ENCODE measurements around the gene RGS12. TPM values are rescaled to one million over a fixed set of nuclear protein-coding genes. Genes with fewer than 3 reads are reported as not detected.

The RGS12 gene
- polyA plus RNA-seq, 3 donors, result 0.75 to 15.3 (median 2.7) TPM

GRCh38 chr4:3339577-3339976 is 46.8 kb downstream of the RGS12 start:
- Mint-ChIP-seq H3K27ac (no peak overlapping the region), H3K9me3 (no peaks in the 10 kb centered on the region), H3K27me3 (ENCODE audit: low read depth in 3 of 3) (peaks cover 0 to 2% (median 0%) of the 10 kb centered on the region in 3 donors), H3K36me3 (peaks cover 7% of the 10 kb centered on the region in 2 donors), H3K4me1 (peaks cover 8% of the 10 kb centered on the region), H3K4me3 (no peak overlapping the region)
- no peak overlapping the region for H3K4me2 ChIP-seq (replicated peaks; ENCODE audit: extremely low read depth, low read length, poor library complexity, severe bottlenecking)
- H3K4me1 ChIP-seq (ENCODE audit: control insufficient read depth in 1 of 2, insufficient read depth in 2 of 2, low read length in 2 of 2), result peaks cover 0 to 2% of the 10 kb centered on the region in 2 donors
- no peaks in the 10 kb centered on the region for H3K36me3 ChIP-seq (replicated peaks in 1 of 2; ENCODE audit: control insufficient read depth in 1 of 2, insufficient read depth in 2 of 2, low read length in 2 of 2)
- DNase-seq, result no peak
- no peak overlapping the region for H3K9ac ChIP-seq (ENCODE audit: insufficient read depth, low read length, poor library complexity, severe bottlenecking)
- H4K20me1 ChIP-seq (ENCODE audit: insufficient read depth, low read length), result no peaks in the 10 kb centered on the region
- no peaks in the 10 kb centered on the region for H3K9me3 ChIP-seq (replicated peaks in 1 of 2; ENCODE audit: control insufficient read depth in 1 of 2, insufficient read depth in 1 of 2, low read length in 2 of 2)
- TF ChIP-seq, protein P1, sequence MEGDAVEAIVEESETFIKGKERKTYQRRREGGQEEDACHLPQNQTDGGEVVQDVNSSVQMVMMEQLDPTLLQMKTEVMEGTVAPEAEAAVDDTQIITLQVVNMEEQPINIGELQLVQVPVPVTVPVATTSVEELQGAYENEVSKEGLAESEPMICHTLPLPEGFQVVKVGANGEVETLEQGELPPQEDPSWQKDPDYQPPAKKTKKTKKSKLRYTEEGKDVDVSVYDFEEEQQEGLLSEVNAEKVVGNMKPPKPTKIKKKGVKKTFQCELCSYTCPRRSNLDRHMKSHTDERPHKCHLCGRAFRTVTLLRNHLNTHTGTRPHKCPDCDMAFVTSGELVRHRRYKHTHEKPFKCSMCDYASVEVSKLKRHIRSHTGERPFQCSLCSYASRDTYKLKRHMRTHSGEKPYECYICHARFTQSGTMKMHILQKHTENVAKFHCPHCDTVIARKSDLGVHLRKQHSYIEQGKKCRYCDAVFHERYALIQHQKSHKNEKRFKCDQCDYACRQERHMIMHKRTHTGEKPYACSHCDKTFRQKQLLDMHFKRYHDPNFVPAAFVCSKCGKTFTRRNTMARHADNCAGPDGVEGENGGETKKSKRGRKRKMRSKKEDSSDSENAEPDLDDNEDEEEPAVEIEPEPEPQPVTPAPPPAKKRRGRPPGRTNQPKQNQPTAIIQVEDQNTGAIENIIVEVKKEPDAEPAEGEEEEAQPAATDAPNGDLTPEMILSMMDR (IDR thresholded peaks at IDR 0.05), result no peak
- H2AFZ ChIP-seq (ENCODE audit: insufficient read depth, low read depth, low read length, poor library complexity, severe bottlenecking), result no peak overlapping the region
- H3K27ac ChIP-seq (ENCODE audit: low read depth in 1 of 2, low read length in 2 of 2), result no peak overlapping the region
- H3K27me3 ChIP-seq (ENCODE audit: control insufficient read depth in 2 of 2, insufficient read depth in 2 of 2, low read length in 2 of 2), result no peaks in the 10 kb centered on the region
- WGBS (ENCODE audit: insufficient coverage), result 100% methylated on average over 1 of the region's 3 CpGs
- H3K4me3 ChIP-seq (replicated peaks in 1 of 3; ENCODE audit: low read depth in 2 of 3, low read length in 3 of 3), result no peak overlapping the region
- no peaks in the 10 kb centered on the region for H3K79me2 ChIP-seq (ENCODE audit: insufficient read depth, low read length)
- intact Hi-C loops (cut with micrococcal nuclease), result no loop called here

DNA sequence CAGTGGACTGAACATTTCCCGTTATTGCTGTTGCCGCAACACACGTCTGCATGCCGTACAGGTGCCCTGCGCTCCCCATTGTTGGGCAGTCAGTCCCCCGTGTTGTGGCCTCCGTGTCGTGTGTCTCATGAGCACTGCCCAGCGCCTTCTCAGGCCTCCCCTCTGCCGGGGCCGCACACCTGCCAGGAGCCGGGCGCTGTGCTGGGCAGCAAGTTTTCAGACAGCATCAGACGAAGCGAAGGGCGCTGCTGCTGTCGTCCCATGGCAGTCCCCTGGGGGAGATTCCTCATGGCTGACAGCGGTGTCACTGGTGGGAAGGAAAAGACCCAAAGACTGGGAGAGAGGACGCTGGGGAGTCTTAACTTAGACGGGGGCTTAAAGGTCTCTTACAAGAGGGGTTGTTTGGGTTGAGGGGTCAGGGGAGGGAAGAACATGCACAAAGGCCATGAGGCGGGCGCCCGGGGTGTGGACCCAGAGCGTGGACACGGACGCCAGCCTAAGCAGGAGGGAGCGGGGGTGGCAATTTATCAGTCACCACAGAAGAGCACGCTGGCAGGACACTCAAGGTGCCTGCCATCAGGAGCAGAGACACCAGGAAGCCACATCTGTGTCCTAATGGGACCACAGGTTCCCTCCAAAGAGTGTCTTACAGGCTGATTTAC is 47.3 kb downstream of the RGS12 start:
- Histone ChIP-seq H3K36me3 (replicated peaks in 1 of 2; ENCODE audit: control insufficient read depth in 1 of 2, insufficient read depth in 2 of 2, low read length in 2 of 2) (no peaks in the 10 kb centered on the region), H3K27me3 (ENCODE audit: control insufficient read depth in 2 of 2, insufficient read depth in 2 of 2, low read length in 2 of 2) (no peaks in the 10 kb centered on the region), H4K20me1 (ENCODE audit: insufficient read depth, low read length) (no peaks in the 10 kb centered on the region), H3K27ac (ENCODE audit: low read depth in 1 of 2, low read length in 2 of 2) (no peak overlapping the region), H3K9me3 (replicated peaks in 1 of 2; ENCODE audit: control insufficient read depth in 1 of 2, insufficient read depth in 1 of 2, low read length in 2 of 2) (no peaks in the 10 kb centered on the region), H3K4me3 (replicated peaks in 1 of 3; ENCODE audit: low read depth in 2 of 3, low read length in 3 of 3) (no peak overlapping the region), H3K4me1 (ENCODE audit: control insufficient read depth in 1 of 2, insufficient read depth in 2 of 2, low read length in 2 of 2) (peaks cover 0 to 2% of the 10 kb centered on the region in 2 donors), H3K9ac (ENCODE audit: insufficient read depth, low read length, poor library complexity, severe bottlenecking) (no peak overlapping the region), H2AFZ (ENCODE audit: insufficient read depth, low read depth, low read length, poor library complexity, severe bottlenecking) (no peak overlapping the region), H3K79me2 (ENCODE audit: insufficient read depth, low read length) (no peaks in the 10 kb centered on the region), H3K4me2 (replicated peaks; ENCODE audit: extremely low read depth, low read length, poor library complexity, severe bottlenecking) (no peak overlapping the region)
- Mint-ChIP-seq H3K9me3 (no peaks in the 10 kb centered on the region), H3K27me3 (ENCODE audit: low read depth in 3 of 3) (peaks cover 0 to 2% (median 0%) of the 10 kb centered on the region in 3 donors), H3K36me3 (peaks cover 7 to 9% of the 10 kb centered on the region in 2 donors), H3K4me1 (peaks cover 8% of the 10 kb centered on the region), H3K27ac (no peak overlapping the region), H3K4me3 (no peak overlapping the region)
- intact Hi-C loops (cut with micrococcal nuclease), result no loop called here
- WGBS (ENCODE audit: insufficient coverage), result 96% methylated on average over 26 of the region's 28 CpGs
- TF ChIP-seq, protein P1 (IDR thresholded peaks at IDR 0.05), result no peak
- no peak for DNase-seq
